GM12878 (cell line): ENCODE measurements around the gene HID1.

Experiments
- BMI1 ChIP-seq: fragments of 450-650 bp; IDR thresholded peaks from 2 replicates; pipeline ENCODE4 v1.6.1; 2016; ENCODE audit warnings: mild to moderate bottlenecking, moderate library complexity, borderline replicate concordance
- HDAC2 ChIP-seq: fragments of 200-600 bp; sonication (generic); IDR thresholded peaks from 2 replicates; pipeline ENCODE4 v1.6.1; 2017
- JUND ChIP-seq: IDR thresholded peaks from 2 replicates; pipeline ENCODE4 v1.6.1; 2012; ENCODE audit warnings: low read depth, mild to moderate bottlenecking, low read length, improper control_type of control experiment, moderate library complexity
- MXI1 ChIP-seq: fragments of 150-350 bp; IDR thresholded peaks from 2 replicates; pipeline ENCODE4 v1.6.1; 2011; ENCODE audit warnings: low read depth, mild to moderate bottlenecking, inconsistent platforms, low read length, improper control_type of control experiment
- POLR2A ChIP-seq: IDR thresholded peaks from 2 replicates; pipeline ENCODE4 v1.6.1; 2011; ENCODE audit warnings: low read depth, mild to moderate bottlenecking, low read length
- TF ChIP-seq, protein P1 (sequence below): IDR thresholded peaks from 2 replicates; pipeline ENCODE4 v1.6.1; 2011; ENCODE audit warnings: low read depth, low read length, improper control_type of control experiment, borderline replicate concordance
- TF ChIP-seq, protein P2 (sequence below): fragments of 450-650 bp; IDR thresholded peaks from 2 replicates; pipeline ENCODE4 v1.6.1; 2018; ENCODE audit warnings: borderline replicate concordance, mild to moderate bottlenecking; ENCODE audit not compliant: partially characterized antibody
- TF ChIP-seq, protein P3 (sequence below), 3 experiments: IDR thresholded peaks in 2 of 3; conservative IDR thresholded peaks in 1 of 3; 2 replicates each; pipeline ENCODE4 v1.5.1; 2011; ENCODE audit warnings: low read depth in 3 of 3, low read length in 3 of 3, mild to moderate bottlenecking in 3 of 3, control low read depth in 2 of 3, moderate library complexity in 2 of 3, inconsistent platforms in 1 of 3, mixed read lengths in 1 of 3; ENCODE audit not compliant: control insufficient read depth in 2 of 3, insufficient read depth in 1 of 3; ENCODE audit errors: extremely low read depth in 1 of 3
- TF ChIP-seq, protein P4 (sequence below): fragments of 450-650 bp; IDR thresholded peaks from 2 replicates; pipeline ENCODE4 v1.6.1; 2016; ENCODE audit warnings: mild to moderate bottlenecking

DNA sequence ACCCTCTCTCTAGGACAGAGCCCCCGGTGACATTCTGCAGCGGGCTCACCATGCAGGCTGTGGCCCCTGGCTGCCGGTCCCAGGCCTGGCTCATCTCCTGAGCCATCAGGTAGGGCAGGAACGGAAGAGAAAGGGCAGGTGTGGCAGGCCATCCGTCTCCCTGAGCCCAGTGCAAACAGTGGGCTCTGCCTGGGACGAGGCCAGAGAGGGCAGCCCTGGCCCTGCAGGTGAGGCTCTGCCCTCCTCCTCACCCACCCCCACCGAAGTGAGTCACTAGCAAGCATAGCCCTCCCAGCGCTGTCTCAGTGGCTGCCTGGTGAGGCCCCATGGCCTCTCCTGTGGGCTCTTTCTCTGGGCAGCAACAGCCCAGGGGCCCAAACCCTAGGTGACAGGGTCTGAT lies 22.4 kb downstream of the HID1 start:
- TF ChIP-seq, protein P1, sequence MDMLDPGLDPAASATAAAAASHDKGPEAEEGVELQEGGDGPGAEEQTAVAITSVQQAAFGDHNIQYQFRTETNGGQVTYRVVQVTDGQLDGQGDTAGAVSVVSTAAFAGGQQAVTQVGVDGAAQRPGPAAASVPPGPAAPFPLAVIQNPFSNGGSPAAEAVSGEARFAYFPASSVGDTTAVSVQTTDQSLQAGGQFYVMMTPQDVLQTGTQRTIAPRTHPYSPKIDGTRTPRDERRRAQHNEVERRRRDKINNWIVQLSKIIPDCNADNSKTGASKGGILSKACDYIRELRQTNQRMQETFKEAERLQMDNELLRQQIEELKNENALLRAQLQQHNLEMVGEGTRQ = no peak
- no peak for TF ChIP-seq JUND
- TF ChIP-seq HDAC2 = no peak
- no peak for TF ChIP-seq POLR2A
- TF ChIP-seq MXI1 = no peak
- TF ChIP-seq, protein P2, sequence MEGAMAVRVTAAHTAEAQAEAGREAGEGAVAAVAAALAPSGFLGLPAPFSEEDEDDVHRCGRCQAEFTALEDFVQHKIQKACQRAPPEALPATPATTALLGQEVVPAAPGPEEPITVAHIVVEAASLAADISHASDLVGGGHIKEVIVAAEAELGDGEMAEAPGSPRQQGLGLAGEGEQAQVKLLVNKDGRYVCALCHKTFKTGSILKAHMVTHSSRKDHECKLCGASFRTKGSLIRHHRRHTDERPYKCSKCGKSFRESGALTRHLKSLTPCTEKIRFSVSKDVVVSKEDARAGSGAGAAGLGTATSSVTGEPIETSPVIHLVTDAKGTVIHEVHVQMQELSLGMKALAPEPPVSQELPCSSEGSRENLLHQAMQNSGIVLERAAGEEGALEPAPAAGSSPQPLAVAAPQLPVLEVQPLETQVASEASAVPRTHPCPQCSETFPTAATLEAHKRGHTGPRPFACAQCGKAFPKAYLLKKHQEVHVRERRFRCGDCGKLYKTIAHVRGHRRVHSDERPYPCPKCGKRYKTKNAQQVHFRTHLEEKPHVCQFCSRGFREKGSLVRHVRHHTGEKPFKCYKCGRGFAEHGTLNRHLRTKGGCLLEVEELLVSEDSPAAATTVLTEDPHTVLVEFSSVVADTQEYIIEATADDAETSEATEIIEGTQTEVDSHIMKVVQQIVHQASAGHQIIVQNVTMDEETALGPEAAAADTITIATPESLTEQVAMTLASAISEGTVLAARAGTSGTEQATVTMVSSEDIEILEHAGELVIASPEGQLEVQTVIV = no peak
- TF ChIP-seq, protein P3, sequence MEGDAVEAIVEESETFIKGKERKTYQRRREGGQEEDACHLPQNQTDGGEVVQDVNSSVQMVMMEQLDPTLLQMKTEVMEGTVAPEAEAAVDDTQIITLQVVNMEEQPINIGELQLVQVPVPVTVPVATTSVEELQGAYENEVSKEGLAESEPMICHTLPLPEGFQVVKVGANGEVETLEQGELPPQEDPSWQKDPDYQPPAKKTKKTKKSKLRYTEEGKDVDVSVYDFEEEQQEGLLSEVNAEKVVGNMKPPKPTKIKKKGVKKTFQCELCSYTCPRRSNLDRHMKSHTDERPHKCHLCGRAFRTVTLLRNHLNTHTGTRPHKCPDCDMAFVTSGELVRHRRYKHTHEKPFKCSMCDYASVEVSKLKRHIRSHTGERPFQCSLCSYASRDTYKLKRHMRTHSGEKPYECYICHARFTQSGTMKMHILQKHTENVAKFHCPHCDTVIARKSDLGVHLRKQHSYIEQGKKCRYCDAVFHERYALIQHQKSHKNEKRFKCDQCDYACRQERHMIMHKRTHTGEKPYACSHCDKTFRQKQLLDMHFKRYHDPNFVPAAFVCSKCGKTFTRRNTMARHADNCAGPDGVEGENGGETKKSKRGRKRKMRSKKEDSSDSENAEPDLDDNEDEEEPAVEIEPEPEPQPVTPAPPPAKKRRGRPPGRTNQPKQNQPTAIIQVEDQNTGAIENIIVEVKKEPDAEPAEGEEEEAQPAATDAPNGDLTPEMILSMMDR (IDR thresholded peaks at IDR 0.05 in 2 of 3, conservative IDR thresholded peaks at IDR 0.05 in 1 of 3; ENCODE audit: control insufficient read depth in 2 of 3, extremely low read depth in 1 of 3, insufficient read depth in 1 of 3, low read depth in 3 of 3, low read length in 3 of 3) = no peak
- TF ChIP-seq BMI1 = no peak
- TF ChIP-seq, protein P4, sequence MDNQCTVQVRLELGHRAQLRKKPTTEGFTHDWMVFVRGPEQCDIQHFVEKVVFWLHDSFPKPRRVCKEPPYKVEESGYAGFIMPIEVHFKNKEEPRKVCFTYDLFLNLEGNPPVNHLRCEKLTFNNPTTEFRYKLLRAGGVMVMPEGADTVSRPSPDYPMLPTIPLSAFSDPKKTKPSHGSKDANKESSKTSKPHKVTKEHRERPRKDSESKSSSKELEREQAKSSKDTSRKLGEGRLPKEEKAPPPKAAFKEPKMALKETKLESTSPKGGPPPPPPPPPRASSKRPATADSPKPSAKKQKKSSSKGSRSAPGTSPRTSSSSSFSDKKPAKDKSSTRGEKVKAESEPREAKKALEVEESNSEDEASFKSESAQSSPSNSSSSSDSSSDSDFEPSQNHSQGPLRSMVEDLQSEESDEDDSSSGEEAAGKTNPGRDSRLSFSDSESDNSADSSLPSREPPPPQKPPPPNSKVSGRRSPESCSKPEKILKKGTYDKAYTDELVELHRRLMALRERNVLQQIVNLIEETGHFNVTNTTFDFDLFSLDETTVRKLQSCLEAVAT = no peak
